Gastroesophageal sphincter (tissue), 4 donors: ENCODE data around the gene ZNF436. TPM values are rescaled to one million over a fixed set of nuclear protein-coding genes. Genes with fewer than 3 reads are reported as not detected.
"Not testable (repeated sequence)": the region's sequence is repeated elsewhere in the genome, so short reads cannot be mapped to it uniquely, and the experiment has no call there.

Experiments
- ATAC-seq: fragments of 150-250 bp; one replicate; pipeline ENCODE4 v1.9.1; 2016; ENCODE audit warnings: mild to moderate bottlenecking, moderate library complexity
- H3K27ac ChIP-seq, 4 donors: fragments of 200-600 bp; sonication (generic) in 3 of 4; 1 replicate in 3 of 4; 2 replicates in 1 of 4; pipeline ENCODE4 v1.5.1; 2016 to 2019
- H3K27me3 ChIP-seq: fragments of 200-600 bp; sonication (generic); one replicate; pipeline ENCODE4 v1.5.1; 2019
- H3K36me3 ChIP-seq, 2 donors: fragments of 200-600 bp; sonication (generic); one replicate each; pipeline ENCODE4 v1.5.1; 2019; ENCODE audit warnings: control low read depth in 1 of 2
- H3K4me1 ChIP-seq, 3 donors: fragments of 200-600 bp; sonication (generic); 1 replicate in 2 of 3; 2 replicates in 1 of 3; pipeline ENCODE4 v1.5.1; 2016 to 2019; ENCODE audit warnings: control low read depth in 2 of 3
- H3K4me3 ChIP-seq, 2 donors: fragments of 200-600 bp; sonication (generic); one replicate each; pipeline ENCODE4 v1.5.1; 2019; ENCODE audit warnings: mild to moderate bottlenecking in 1 of 2, moderate library complexity in 1 of 2
- H3K9me3 ChIP-seq, 3 donors: fragments of 200-600 bp; sonication (generic); one replicate each; pipeline ENCODE4 v1.5.1; 2017 to 2019; ENCODE audit warnings: control low read depth in 2 of 3
- CTCF ChIP-seq, 4 experiments: fragments of 200-600 bp in 2 of 4; fragments of 450-650 bp in 2 of 4; sonication (generic) in 1 of 4; IDR thresholded peaks; one replicate each; pipeline ENCODE4 v1.5.1; 2017 to 2019; ENCODE audit warnings: antibody characterized with exemption in 4 of 4, mild to moderate bottlenecking in 2 of 4, moderate library complexity in 2 of 4
- EP300 ChIP-seq: sonication (generic); formaldehyde crosslinking; IDR thresholded peaks from one replicate; pipeline ENCODE4 v1.6.1; 2017; ENCODE audit warnings: antibody characterized with exemption, mild to moderate bottlenecking
- POLR2A ChIP-seq, 2 donors: fragments of 450-650 bp; IDR thresholded peaks; one replicate each; pipeline ENCODE4 v1.6.1; 2017; ENCODE audit warnings: antibody characterized with exemption in 2 of 2, mild to moderate bottlenecking in 2 of 2, moderate library complexity in 1 of 2
- POLR2AphosphoS5 ChIP-seq: sonication (generic); formaldehyde crosslinking; IDR thresholded peaks from one replicate; pipeline ENCODE4 v1.6.1; 2017; ENCODE audit warnings: antibody characterized with exemption
- WGBS, 2 donors: methylation state at CpG; one replicate each; pipeline ENCODE4 v1.1.5; 2018; ENCODE audit warnings: low coverage in 1 of 2; 5-methylcytosine and 5-hydroxymethylcytosine counted together
- total RNA-seq, 4 donors: library from RNA; depleted of rRNA; stranded (reverse); fragments of >200 nt; gene quantifications; one replicate each; pipeline ENCODE4 v1.1.0, GENCODE V29; 2016

ZNF436 gene
- total RNA-seq, 4 donors from 2014 or later: 14.9 to 18.8 (median 16.6) TPM

- 31 to 38% methylated on average over 2 to 4 of the region's 8 CpGs for WGBS, 2 donors
- peak; percentile 71 for ATAC-seq
- no peak for TF ChIP-seq POLR2A (IDR thresholded peaks at IDR 0.05)
- TF ChIP-seq EP300: no peak
- no peak for TF ChIP-seq CTCF (IDR thresholded peaks at IDR 0.05)
- TF ChIP-seq POLR2AphosphoS5: no peak
- Histone ChIP-seq H3K27me3 (no peaks in the 10 kb centered on the region), H3K9me3 (no peaks in the 10 kb centered on the region), H3K4me1 (peaks cover 0 to 14% (median 9%) of the 10 kb centered on the region in 3 donors), H3K4me3 (no peak overlapping the region), H3K36me3 (peaks cover 0 to 69% of the 10 kb centered on the region in 2 donors), H3K27ac (peak overlapping the region in 3 of 4 donors; percentile 28 to 51 (median 31))
Observed at GRCh38 chr1:23383577-23384311, 14.1 kb upstream of the ZNF436 start.

DNA sequence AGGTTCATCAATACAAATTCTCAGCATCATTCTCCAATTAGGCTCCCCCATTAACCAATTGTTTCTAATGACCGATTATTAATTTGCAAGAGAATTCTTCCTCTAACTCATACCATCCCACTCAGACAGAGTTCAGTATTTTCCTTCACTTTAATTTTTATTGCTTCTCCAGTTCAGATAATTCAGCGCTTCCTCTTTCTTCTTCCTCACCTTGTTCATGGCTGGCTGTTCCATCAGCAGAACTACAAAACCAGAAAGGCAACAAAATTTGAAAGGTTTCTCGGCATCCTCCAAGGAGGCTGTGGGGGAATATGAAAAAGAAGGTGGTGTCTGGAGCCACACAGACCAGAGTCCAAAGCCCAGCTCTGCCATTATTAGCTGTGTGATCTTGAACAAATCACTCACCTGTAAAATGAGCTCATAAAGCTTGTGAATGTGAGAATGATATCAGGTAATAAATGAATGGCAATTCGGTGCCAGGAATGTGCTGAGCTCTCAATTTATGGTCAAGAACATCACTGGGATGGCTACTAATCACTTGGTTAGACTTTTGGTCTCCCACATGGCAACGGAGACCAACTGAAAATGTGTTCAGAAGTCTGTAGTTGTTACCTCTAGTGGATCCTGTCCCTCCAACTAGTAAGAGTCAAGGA lies 11.7 kb upstream of the ZNF436 start:
- Histone ChIP-seq H3K4me3 (no peak overlapping the region), H3K27ac (no peak overlapping the region), H3K36me3 (peaks cover 0 to 57% of the 10 kb centered on the region in 2 donors), H3K27me3 (no peaks in the 10 kb centered on the region), H3K9me3 (no peaks in the 10 kb centered on the region), H3K4me1 (peaks cover 0 to 36% (median 24%) of the 10 kb centered on the region in 3 donors)
- TF ChIP-seq EP300: no peak
- no peak for ATAC-seq
- WGBS, 2 donors: 86 to 92% methylated on average over 3 to 5 of the region's 5 CpGs

- H3K27me3 ChIP-seq: no peaks in the 10 kb centered on the region
- H3K4me1 ChIP-seq: peaks cover 0 to 40% (median 24%) of the 10 kb centered on the region in 3 donors
- no peaks in the 10 kb centered on the region for H3K9me3 ChIP-seq
- no peak for TF ChIP-seq POLR2AphosphoS5
- TF ChIP-seq CTCF (IDR thresholded peaks at IDR 0.05): no peak
- TF ChIP-seq EP300: no peak
- TF ChIP-seq POLR2A (IDR thresholded peaks at IDR 0.05): no peak
- H3K27ac ChIP-seq: no peak overlapping the region
- no peak for ATAC-seq
- 33 to 61% methylated on average over 4 of the region's 5 CpGs for WGBS, 2 donors
- no peak overlapping the region for H3K4me3 ChIP-seq
- peaks cover 0 to 51% of the 10 kb centered on the region in 2 donors for H3K36me3 ChIP-seq
Observed at GRCh38 chr1:23380719-23381118, 11.1 kb upstream of the ZNF436 start.

GRCh38 chr1:23380236-23380635 lies 10.6 kb upstream of the ZNF436 start:
- H3K27ac ChIP-seq, H3K27me3 ChIP-seq, ATAC-seq, H3K9me3 ChIP-seq, H3K4me3 ChIP-seq: not testable (repeated sequence)
- Histone ChIP-seq H3K4me1 (peaks cover 0 to 40% (median 24%) of the 10 kb centered on the region in 3 donors), H3K36me3 (peaks cover 0 to 46% of the 10 kb centered on the region in 2 donors)
- WGBS, 2 donors: 62 to 86% methylated on average over 1 to 2 of the region's 4 CpGs

GRCh38 chr1:23376890-23377811 lies 7.5 kb upstream of the ZNF436 start:
- Histone ChIP-seq H3K4me3 (no peak overlapping the region), H3K4me1 (peaks cover 0 to 34% (median 16%) of the 10 kb centered on the region in 3 donors), H3K36me3 (peaks cover 0 to 20% of the 10 kb centered on the region in 2 donors), H3K27ac (peak overlapping the region; percentile 15 to 82 (median 74)), H3K9me3 (no peaks in the 10 kb centered on the region), H3K27me3 (no peaks in the 10 kb centered on the region)
- ATAC-seq: peak; percentile 90
- 32 to 45% methylated on average over 12 to 17 of the region's 19 CpGs for WGBS, 2 donors
- TF ChIP-seq POLR2A (IDR thresholded peaks at IDR 0.05) (no peak), EP300 (no peak), CTCF (IDR thresholded peaks at IDR 0.05) (no peak), POLR2AphosphoS5 (peak; percentile 60)

- ATAC-seq, H3K27me3 ChIP-seq, H3K9me3 ChIP-seq, H3K4me3 ChIP-seq, H3K27ac ChIP-seq, H3K36me3 ChIP-seq: not testable (repeated sequence)
- WGBS, 2 donors: 83 to 88% methylated on average over 4 to 5 of the region's 12 CpGs
- peaks cover 5 to 62% (median 39%) of the 10 kb centered on the region in 3 donors for H3K4me1 ChIP-seq
Observed at GRCh38 chr1:23374079-23374735, 4.6 kb upstream of the ZNF436 start.
